Mucosa of stomach (tissue), 1 donor: Measurements from ENCODE around the gene POLD2.

Source experiments
- H3K27me3 ChIP-seq: one replicate; pipeline ENCODE4 v1.7.0; 2013; ENCODE audit warnings: mild to moderate bottlenecking, low read length; ENCODE audit not compliant: control insufficient read depth, insufficient read depth
- H3K36me3 ChIP-seq: one replicate; pipeline ENCODE4 v1.7.0; 2013; ENCODE audit warnings: low read length; ENCODE audit not compliant: control insufficient read depth, insufficient read depth
- H3K4me1 ChIP-seq: one replicate; pipeline ENCODE4 v1.7.0; 2013; ENCODE audit warnings: mild to moderate bottlenecking, low read length; ENCODE audit not compliant: control insufficient read depth, insufficient read depth
- H3K4me3 ChIP-seq: one replicate; pipeline ENCODE4 v1.7.0; 2013; ENCODE audit warnings: low read length
- H3K9ac ChIP-seq: one replicate; pipeline ENCODE4 v1.7.0; 2013; ENCODE audit warnings: mild to moderate bottlenecking, low read length, moderate library complexity
- H3K9me3 ChIP-seq: one replicate; pipeline ENCODE4 v1.7.0; 2013; ENCODE audit warnings: mild to moderate bottlenecking, low read length, moderate library complexity; ENCODE audit not compliant: control insufficient read depth
- donor health status: Pancreatic carcinoma.

Gene POLD2

GRCh38 chr7:44098092-44099068, 25.0 kb downstream of the POLD2 start:
- Histone ChIP-seq H3K9me3 (no peaks in the 10 kb centered on the region), H3K36me3 (no peaks in the 10 kb centered on the region), H3K27me3 (peaks cover 12% of the 10 kb centered on the region), H3K9ac (no peak overlapping the region), H3K4me3 (no peak overlapping the region), H3K4me1 (peaks cover 5% of the 10 kb centered on the region)

- H3K27me3 ChIP-seq = peaks cover under 1% of the 10 kb centered on the region
- H3K4me1 ChIP-seq = peaks cover 5% of the 10 kb centered on the region
- no peak overlapping the region for H3K4me3 ChIP-seq
- H3K9me3 ChIP-seq = no peaks in the 10 kb centered on the region
- H3K36me3 ChIP-seq = no peaks in the 10 kb centered on the region
- H3K9ac ChIP-seq = no peak overlapping the region
These were observed 26.1 kb downstream of the POLD2 start for GRCh38 chr7:44097064-44097932.

GRCh38 chr7:44096326-44096881, 26.9 kb downstream of the POLD2 start:
- Histone ChIP-seq H3K36me3 (no peaks in the 10 kb centered on the region), H3K4me3 (no peak overlapping the region), H3K4me1 (peaks cover 5% of the 10 kb centered on the region), H3K27me3 (no peaks in the 10 kb centered on the region), H3K9me3 (no peaks in the 10 kb centered on the region), H3K9ac (no peak overlapping the region)

GRCh38 chr7:44095781-44096180, 27.6 kb downstream of the POLD2 start:
- Histone ChIP-seq H3K4me1 (peaks cover 5% of the 10 kb centered on the region), H3K9me3 (no peaks in the 10 kb centered on the region), H3K36me3 (no peaks in the 10 kb centered on the region), H3K4me3 (no peak overlapping the region), H3K27me3 (no peaks in the 10 kb centered on the region), H3K9ac (no peak overlapping the region)

DNA sequence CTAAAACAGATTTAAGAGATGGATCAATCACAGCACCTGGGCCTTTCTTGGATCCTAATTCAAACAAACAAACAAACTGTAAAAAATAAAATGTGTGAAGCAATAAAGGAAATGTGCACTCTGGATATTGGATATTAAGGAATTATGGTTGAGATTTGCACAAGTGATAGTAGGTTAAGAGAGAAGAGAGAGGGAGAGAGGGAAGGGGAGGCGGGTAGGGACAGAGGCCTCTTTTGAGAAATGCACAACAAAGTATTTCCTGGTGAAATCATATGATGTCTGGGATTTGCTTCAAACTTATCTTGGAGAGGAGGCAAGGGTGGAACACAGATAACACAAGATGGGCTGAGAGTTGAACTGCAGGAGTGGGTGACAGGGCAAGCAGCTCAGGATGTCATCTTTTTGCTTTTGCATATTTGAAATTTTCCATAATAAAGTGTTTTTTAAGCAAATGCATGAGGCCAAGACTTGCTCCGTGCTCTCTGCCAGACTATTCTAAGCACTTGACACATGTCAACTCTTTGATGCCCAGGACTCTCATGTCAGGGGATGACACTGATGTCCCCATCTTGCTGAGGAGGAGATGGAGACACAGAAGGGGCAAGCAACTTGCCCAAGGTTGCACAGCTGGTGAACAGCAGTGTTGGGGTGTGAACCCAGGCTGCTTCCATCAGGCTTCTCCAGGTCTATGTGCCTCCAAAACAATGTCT, 28.3 kb downstream of the POLD2 start:
- H3K9me3 ChIP-seq = no peaks in the 10 kb centered on the region
- H3K36me3 ChIP-seq = no peaks in the 10 kb centered on the region
- no peaks in the 10 kb centered on the region for H3K27me3 ChIP-seq
- H3K4me1 ChIP-seq = no peaks in the 10 kb centered on the region
- H3K9ac ChIP-seq = no peak overlapping the region
- no peak overlapping the region for H3K4me3 ChIP-seq

DNA sequence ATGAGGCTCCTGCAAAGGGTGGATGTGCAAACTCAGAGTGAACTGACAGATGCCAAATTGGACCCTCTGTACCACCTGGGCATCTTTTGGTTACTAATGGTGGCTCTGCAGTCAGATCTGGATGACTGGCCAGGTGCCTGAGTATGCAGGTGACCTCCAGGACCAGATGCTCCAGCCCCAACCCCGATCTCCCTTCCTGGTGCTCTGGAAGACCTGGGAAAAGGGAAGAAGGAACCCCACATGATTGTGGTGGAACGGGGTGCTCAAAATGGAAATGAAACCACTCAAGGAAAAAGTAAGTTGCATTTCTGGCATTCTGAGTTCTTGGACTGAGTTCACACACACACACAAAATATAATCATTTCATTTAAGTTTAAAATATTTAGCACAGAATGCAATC, 29.0 kb downstream of the POLD2 start:
- Histone ChIP-seq H3K4me1 (no peaks in the 10 kb centered on the region), H3K27me3 (no peaks in the 10 kb centered on the region), H3K4me3 (no peak overlapping the region), H3K9me3 (no peaks in the 10 kb centered on the region), H3K9ac (no peak overlapping the region), H3K36me3 (no peaks in the 10 kb centered on the region)

GRCh38 chr7:44093102-44093641, 30.2 kb downstream of the POLD2 start:
- H3K36me3 ChIP-seq = no peaks in the 10 kb centered on the region
- no peak overlapping the region for H3K4me3 ChIP-seq
- H3K27me3 ChIP-seq = no peaks in the 10 kb centered on the region
- no peaks in the 10 kb centered on the region for H3K4me1 ChIP-seq
- no peaks in the 10 kb centered on the region for H3K9me3 ChIP-seq
- H3K9ac ChIP-seq = no peak overlapping the region

DNA sequence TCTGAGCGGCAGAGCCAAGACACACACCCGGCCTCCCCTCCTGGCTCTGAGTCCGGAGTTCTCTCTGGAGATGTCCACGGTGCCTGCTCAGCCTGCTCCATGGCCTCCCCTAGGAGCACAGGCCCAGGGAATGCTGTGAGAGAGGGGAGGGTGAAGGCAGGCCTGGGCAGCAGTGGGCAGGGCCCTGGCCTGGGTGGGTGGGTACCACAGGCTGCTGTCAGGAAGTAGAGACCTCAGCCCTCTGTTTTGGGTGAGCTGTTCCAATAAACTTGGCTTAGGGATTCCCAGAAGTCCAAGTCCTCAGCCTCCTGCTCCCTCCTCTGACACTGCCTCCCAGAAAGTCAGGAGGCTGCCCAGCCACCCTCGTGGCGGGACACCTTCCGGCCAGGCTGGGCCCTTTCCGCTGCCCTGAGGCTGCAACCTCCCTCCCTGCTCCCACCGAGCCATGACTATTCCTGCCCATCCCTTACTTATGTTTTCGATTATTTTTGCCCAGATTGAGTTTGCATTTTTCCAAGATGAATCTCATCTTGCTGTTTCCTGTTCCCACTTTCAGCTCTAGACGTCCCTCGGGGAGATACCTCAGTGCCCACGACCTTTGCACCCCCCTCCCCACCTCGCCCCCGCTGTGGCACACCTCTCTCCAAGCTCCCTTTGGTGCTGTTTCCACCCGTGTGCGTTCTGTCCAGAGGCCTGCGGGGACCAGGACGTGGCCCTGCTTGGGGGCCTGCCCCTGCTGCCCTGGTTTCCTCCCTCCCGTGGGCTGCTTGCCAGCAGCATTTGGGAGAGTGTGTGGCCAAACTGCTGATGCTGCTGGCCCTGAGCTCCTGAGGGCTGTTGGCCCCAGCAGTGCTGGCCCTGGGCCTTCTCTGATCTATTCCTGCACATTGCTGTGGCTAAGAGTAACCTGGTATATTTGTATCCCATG, 35.2 kb downstream of the POLD2 start:
- H3K9me3 ChIP-seq = no peaks in the 10 kb centered on the region
- H3K9ac ChIP-seq = peak overlapping the region; percentile 17
- H3K4me3 ChIP-seq = no peak overlapping the region
- no peaks in the 10 kb centered on the region for H3K4me1 ChIP-seq
- H3K27me3 ChIP-seq = no peaks in the 10 kb centered on the region
- H3K36me3 ChIP-seq = no peaks in the 10 kb centered on the region

- peaks cover 1% of the 10 kb centered on the region for H3K4me1 ChIP-seq
These were observed 36.7 kb downstream of the POLD2 start for GRCh38 chr7:44086627-44087026.

GRCh38 chr7:44085546-44085945, 37.8 kb downstream of the POLD2 start:
- Histone ChIP-seq H3K9me3 (no peaks in the 10 kb centered on the region), H3K27me3 (no peaks in the 10 kb centered on the region), H3K4me3 (no peak overlapping the region), H3K36me3 (no peaks in the 10 kb centered on the region), H3K4me1 (peaks cover 12% of the 10 kb centered on the region), H3K9ac (no peak overlapping the region)

More at GRCh38 chr7:44086627-44087026, 36.7 kb downstream of the POLD2 start:
- Histone ChIP-seq H3K36me3 (no peaks in the 10 kb centered on the region), H3K27me3 (no peaks in the 10 kb centered on the region), H3K4me3 (no peak overlapping the region), H3K9me3 (no peaks in the 10 kb centered on the region), H3K9ac (no peak overlapping the region)
